Ramos (cell line): ENCODE results near the gene SHKBP1.

Source experiments
- in situ Hi-C: fragments of 300-500 bp; cut with MboI; formaldehyde crosslinking; loops from one replicate; pipeline ENCODE4 v1.14.3; 2022; ENCODE audit warnings: low sequenced_read_pairs; ENCODE audit not compliant: unreplicated experiment

Gene SHKBP1

GRCh38 chr19:40627486-40628279 lies 51.0 kb downstream of the SHKBP1 start:
- in situ Hi-C loops, result no loop called here

GRCh38 chr19:40629346-40629745 lies 52.7 kb downstream of the SHKBP1 start:
- in situ Hi-C loops, result no loop called here

- in situ Hi-C loops, result no loop called here
Observed at GRCh38 chr19:40630571-40631160, 54.0 kb downstream of the SHKBP1 start.

GRCh38 chr19:40632311-40633036 lies 55.8 kb downstream of the SHKBP1 start:
- in situ Hi-C loops, result no loop called here

- in situ Hi-C loops, result no loop called here
Observed at GRCh38 chr19:40633207-40633606, 56.5 kb downstream of the SHKBP1 start.

- in situ Hi-C loops, result no loop called here
Observed at GRCh38 chr19:40638327-40638726, 61.7 kb downstream of the SHKBP1 start.

GRCh38 chr19:40639638-40639982 lies 62.9 kb downstream of the SHKBP1 start:
- in situ Hi-C loops, result no loop called here

- in situ Hi-C loops, result no loop called here
Observed at GRCh38 chr19:40640744-40641143, 64.1 kb downstream of the SHKBP1 start.
